Measurements from ENCODE around the gene CDCA4. TPM values are rescaled to one million over a fixed set of nuclear protein-coding genes. Genes with fewer than 3 reads are reported as not detected.

The CDCA4 gene
- total RNA-seq, 1 experiment from 2014 or later: 41.4 TPM

GRCh38 chr14:105050551-105050897, 29.6 kb upstream of the CDCA4 start:
- DNase-seq: no peak

GRCh38 chr14:105049753-105050550, 29.1 kb upstream of the CDCA4 start:
- no peaks in the 10 kb centered on the region for H3K36me3 Mint-ChIP-seq (ENCODE audit: insufficient read depth, unreplicated experiment)
- Histone ChIP-seq H3K9me3 (no peaks in the 10 kb centered on the region), H3K36me3 (ENCODE audit: control insufficient read depth, insufficient read depth, low read length) (no peaks in the 10 kb centered on the region), H3K4me3 (ENCODE audit: low read depth, low read length) (no peak overlapping the region), H3K4me1 (peaks cover 3% of the 10 kb centered on the region; the same call in 1 of the 2 replicates), H3K27me3 (replicated peaks; ENCODE audit: control insufficient read depth, insufficient read depth, low read length) (no peaks in the 10 kb centered on the region)
- intact Hi-C loops (cut with micrococcal nuclease; ENCODE audit: unreplicated experiment): no loop called here
- H3K4me3 Mint-ChIP-seq (ENCODE audit: unreplicated experiment): no peak overlapping the region
- no peaks in the 10 kb centered on the region for H3K9me3 Mint-ChIP-seq (ENCODE audit: unreplicated experiment)
- ChIA-PET POLR2A (no interaction called here), CTCF (no interaction called here)
- TF ChIP-seq, protein P1, sequence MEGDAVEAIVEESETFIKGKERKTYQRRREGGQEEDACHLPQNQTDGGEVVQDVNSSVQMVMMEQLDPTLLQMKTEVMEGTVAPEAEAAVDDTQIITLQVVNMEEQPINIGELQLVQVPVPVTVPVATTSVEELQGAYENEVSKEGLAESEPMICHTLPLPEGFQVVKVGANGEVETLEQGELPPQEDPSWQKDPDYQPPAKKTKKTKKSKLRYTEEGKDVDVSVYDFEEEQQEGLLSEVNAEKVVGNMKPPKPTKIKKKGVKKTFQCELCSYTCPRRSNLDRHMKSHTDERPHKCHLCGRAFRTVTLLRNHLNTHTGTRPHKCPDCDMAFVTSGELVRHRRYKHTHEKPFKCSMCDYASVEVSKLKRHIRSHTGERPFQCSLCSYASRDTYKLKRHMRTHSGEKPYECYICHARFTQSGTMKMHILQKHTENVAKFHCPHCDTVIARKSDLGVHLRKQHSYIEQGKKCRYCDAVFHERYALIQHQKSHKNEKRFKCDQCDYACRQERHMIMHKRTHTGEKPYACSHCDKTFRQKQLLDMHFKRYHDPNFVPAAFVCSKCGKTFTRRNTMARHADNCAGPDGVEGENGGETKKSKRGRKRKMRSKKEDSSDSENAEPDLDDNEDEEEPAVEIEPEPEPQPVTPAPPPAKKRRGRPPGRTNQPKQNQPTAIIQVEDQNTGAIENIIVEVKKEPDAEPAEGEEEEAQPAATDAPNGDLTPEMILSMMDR (IDR thresholded peaks at IDR 0.05; ENCODE audit: insufficient read depth in 1 of 2, low read depth in 1 of 2, low read length in 1 of 2, severe bottlenecking in 1 of 2, unreplicated experiment in 1 of 2): no peak
- H3K4me1 Mint-ChIP-seq (ENCODE audit: low read depth, unreplicated experiment): no peaks in the 10 kb centered on the region
- H3K27ac Mint-ChIP-seq (ENCODE audit: unreplicated experiment): no peak overlapping the region
- BruUV-seq (replicated peaks): no TSS peak
- DNase-seq: no peak
- H3K27me3 Mint-ChIP-seq (ENCODE audit: insufficient read depth, unreplicated experiment): peaks cover 1% of the 10 kb centered on the region

More at GRCh38 chr14:105050551-105050897, 29.6 kb upstream of the CDCA4 start:
- ChIA-PET POLR2A (no interaction called here), CTCF (no interaction called here)
- Mint-ChIP-seq H3K27me3 (ENCODE audit: insufficient read depth, unreplicated experiment) (no peaks in the 10 kb centered on the region), H3K4me3 (ENCODE audit: unreplicated experiment) (no peak overlapping the region), H3K36me3 (ENCODE audit: insufficient read depth, unreplicated experiment) (no peaks in the 10 kb centered on the region), H3K4me1 (ENCODE audit: low read depth, unreplicated experiment) (no peaks in the 10 kb centered on the region), H3K27ac (ENCODE audit: unreplicated experiment) (no peak overlapping the region), H3K9me3 (ENCODE audit: unreplicated experiment) (no peaks in the 10 kb centered on the region)
- Histone ChIP-seq H3K27me3 (replicated peaks; ENCODE audit: control insufficient read depth, insufficient read depth, low read length) (no peaks in the 10 kb centered on the region), H3K4me1 (peaks cover 3% of the 10 kb centered on the region; the same call in 1 of the 2 replicates), H3K4me3 (ENCODE audit: low read depth, low read length) (no peak overlapping the region), H3K9me3 (no peaks in the 10 kb centered on the region), H3K36me3 (ENCODE audit: control insufficient read depth, insufficient read depth, low read length) (no peaks in the 10 kb centered on the region)
- intact Hi-C loops (cut with micrococcal nuclease; ENCODE audit: unreplicated experiment): no loop called here
- TF ChIP-seq, protein P1 (IDR thresholded peaks at IDR 0.05; ENCODE audit: insufficient read depth in 1 of 2, low read depth in 1 of 2, low read length in 1 of 2, severe bottlenecking in 1 of 2, unreplicated experiment in 1 of 2): no peak
- BruUV-seq (replicated peaks): no TSS peak

DNA sequence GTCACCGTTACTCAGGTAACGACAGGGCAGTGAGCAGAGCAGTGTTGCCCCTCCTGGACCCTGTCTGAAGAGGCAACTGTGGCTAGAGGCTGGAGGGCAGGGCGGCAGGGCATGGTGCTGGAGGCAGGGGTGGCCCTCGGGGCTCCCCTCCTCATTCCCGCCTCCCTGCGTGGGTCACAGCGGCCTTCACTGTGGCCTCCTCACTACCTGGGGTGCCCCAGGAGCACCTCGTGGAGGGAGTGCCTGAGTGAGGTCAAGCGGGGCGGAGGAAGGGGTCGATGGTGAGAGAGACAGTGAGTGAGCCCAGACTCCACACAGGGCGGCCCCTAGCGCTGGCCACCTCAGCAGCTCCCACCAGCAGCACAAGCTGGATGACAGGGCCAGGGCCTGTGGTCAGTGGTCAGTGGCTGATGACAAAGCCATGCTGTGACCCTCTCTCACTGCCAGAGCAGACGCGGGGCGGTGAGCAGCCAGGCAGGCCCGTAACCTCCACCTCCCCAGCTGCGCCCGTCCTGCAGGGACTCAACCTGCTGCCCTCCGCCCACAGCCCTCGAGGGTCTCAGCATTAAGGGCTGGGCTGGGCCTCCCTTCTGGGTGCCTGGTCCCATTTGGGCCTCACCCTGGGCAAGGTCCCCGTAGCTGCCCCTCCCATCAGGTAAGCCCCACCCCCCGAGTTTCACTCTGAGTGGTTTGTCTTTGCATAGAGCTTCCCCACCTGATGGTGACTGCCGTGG, 26.6 kb upstream of the CDCA4 start:
- Mint-ChIP-seq H3K27ac (ENCODE audit: unreplicated experiment) (no peak overlapping the region), H3K4me1 (ENCODE audit: low read depth, unreplicated experiment) (no peaks in the 10 kb centered on the region), H3K4me3 (ENCODE audit: unreplicated experiment) (no peak overlapping the region), H3K9me3 (ENCODE audit: unreplicated experiment) (no peaks in the 10 kb centered on the region), H3K27me3 (ENCODE audit: insufficient read depth, unreplicated experiment) (peaks cover 5% of the 10 kb centered on the region), H3K36me3 (ENCODE audit: insufficient read depth, unreplicated experiment) (no peaks in the 10 kb centered on the region)
- TF ChIP-seq, protein P1 (IDR thresholded peaks at IDR 0.05; ENCODE audit: insufficient read depth in 1 of 2, low read depth in 1 of 2, low read length in 1 of 2, severe bottlenecking in 1 of 2, unreplicated experiment in 1 of 2): no peak
- CTCF ChIA-PET: interaction anchor here (1.6 kb wide), 1 partner anchor 9 kb away, joined by 5 read pairs; no protein-coding TSS in a partner anchor
- no peaks in the 10 kb centered on the region for H3K36me3 ChIP-seq (ENCODE audit: control insufficient read depth, insufficient read depth, low read length)
- POLR2A ChIA-PET: no interaction called here
- H3K4me1 ChIP-seq: peaks cover 3% of the 10 kb centered on the region; the same call in 1 of the 2 replicates
- no TSS peak for BruUV-seq (replicated peaks)
- no peak overlapping the region for H3K4me3 ChIP-seq (ENCODE audit: low read depth, low read length)
- intact Hi-C loops (cut with micrococcal nuclease; ENCODE audit: unreplicated experiment): no loop called here
- no peak for DNase-seq
- no peaks in the 10 kb centered on the region; the same call in 1 of the 2 replicates for H3K27me3 ChIP-seq (replicated peaks; ENCODE audit: control insufficient read depth, insufficient read depth, low read length)
- H3K9me3 ChIP-seq: no peaks in the 10 kb centered on the region
